Suprapubic skin (tissue), 3 donors: ENCODE measurements around the gene GYPC.
"Not testable (repeated sequence)": the region's sequence is repeated elsewhere in the genome, so short reads cannot be mapped to it uniquely, and the experiment has no call there.

Experiments used
- CTCF ChIP-seq, 2 donors: fragments of 200-600 bp in 1 of 2; fragments of 450-650 bp in 1 of 2; sonication (generic) in 1 of 2; IDR thresholded peaks; one replicate each; pipeline ENCODE4 v1.5.1; 2016 to 2019; ENCODE audit warnings: antibody characterized with exemption in 2 of 2, mild to moderate bottlenecking in 1 of 2, moderate library complexity in 1 of 2
- POLR2A ChIP-seq, 2 donors: fragments of 450-650 bp; IDR thresholded peaks; one replicate each; pipeline ENCODE4 v1.6.1; 2017; ENCODE audit warnings: antibody characterized with exemption in 2 of 2, mild to moderate bottlenecking in 2 of 2, moderate library complexity in 2 of 2

GRCh38 chr2:126641294-126641693 lies 14.7 kb upstream of the GYPC start:
- TF ChIP-seq POLR2A, CTCF (IDR thresholded peaks at IDR 0.05): not testable (repeated sequence)
